Embryonic facial prominence (tissue), 1 donor: ENCODE results near the gene AREG.
"Not testable (repeated sequence)": the region's sequence is repeated elsewhere in the genome, so short reads cannot be mapped to it uniquely, and the experiment has no call there.

ENCODE experiments used
- DNase-seq: peaks from one replicate; pipeline ENCODE4 v3.0.0-alpha.2; 2016; ENCODE audit errors: extremely low spot score

Gene AREG, protein sequence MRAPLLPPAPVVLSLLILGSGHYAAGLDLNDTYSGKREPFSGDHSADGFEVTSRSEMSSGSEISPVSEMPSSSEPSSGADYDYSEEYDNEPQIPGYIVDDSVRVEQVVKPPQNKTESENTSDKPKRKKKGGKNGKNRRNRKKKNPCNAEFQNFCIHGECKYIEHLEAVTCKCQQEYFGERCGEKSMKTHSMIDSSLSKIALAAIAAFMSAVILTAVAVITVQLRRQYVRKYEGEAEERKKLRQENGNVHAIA

DNA sequence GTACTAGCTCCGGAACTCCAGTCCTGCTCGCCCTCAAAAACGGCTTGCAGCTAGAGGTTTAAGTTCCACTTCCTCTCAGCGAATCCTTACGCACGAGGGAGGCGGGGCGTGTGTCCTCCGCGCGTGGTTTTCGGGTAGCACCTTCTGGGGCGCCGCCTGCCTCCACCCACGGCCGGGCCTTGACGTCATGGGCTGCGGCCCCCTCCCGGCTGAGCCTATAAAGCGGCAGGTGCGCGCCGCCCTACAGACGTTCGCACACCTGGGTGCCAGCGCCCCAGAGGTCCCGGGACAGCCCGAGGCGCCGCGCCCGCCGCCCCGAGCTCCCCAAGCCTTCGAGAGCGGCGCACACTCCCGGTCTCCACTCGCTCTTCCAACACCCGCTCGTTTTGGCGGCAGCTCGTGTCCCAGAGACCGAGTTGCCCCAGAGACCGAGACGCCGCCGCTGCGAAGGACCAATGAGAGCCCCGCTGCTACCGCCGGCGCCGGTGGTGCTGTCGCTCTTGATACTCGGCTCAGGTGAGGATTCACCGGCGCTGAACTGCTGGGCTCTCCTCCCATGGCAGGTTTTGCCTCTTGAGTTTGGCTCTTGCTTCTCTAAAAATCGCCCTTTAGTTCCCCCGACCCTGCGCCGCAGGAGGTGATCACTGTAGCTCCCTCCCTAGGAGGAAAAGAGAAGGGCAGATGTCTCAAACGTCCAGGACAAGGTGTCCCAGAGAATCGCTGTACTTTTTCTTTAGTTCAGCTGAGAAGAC is at the start of gene AREG:
Gene AREG, plus strand, starts transcription at position 246 of the 752 bp plus-strand sequence. Its CDS starts 210 bp downstream, at position 456.
- no peak for DNase-seq

DNA sequence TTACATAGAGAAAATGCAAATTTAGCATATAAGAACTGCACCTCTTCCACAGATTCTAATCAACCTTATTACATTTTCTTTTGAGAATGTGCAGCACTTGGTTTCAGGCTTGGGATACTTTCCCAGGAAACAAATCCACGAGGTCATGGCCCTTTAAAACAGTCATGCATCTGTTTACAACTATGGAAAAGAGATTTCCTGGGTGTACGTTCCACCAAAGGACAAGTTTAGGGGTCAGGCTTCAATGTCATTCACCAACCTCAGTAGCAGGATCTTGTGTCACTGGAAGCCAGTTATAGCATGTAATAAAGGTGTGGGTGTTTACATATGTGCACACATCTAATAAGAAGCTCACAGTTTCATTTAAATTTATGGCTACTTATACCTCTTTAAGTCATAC is 49.3 kb upstream of the AREG start:
- DNase-seq = no peak

DNA sequence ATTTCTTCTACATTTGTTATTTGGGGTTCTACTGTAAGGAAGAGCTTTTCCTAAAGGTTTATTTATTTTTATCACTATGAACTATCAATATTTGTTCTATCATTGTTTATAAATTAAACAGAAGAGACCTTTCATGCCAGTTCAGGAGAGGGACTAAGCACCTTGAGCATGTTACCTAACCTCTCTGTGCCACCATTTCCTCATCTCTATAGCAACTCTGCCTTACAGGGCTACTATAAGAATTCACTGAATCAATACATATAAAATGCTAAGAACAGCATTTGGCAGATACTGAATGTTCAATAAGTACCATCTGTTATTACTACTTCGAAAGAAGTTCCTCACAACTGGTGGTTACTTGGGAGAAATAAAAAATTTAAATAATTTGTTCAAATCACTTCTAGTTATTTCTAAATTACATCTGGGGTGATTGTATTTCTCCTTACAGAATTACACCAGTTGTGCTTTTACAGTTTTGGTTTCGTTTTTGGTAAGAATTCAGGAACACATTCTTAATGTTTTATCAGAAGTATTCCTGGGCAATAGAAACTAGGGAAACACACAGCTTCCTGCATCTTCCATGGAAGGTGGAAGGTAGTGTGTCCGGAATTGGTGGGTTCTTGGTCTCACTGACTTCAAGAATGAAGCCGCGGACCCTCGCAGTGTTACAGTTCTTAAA is 47.0 kb upstream of the AREG start:
- no peak for DNase-seq

DNA sequence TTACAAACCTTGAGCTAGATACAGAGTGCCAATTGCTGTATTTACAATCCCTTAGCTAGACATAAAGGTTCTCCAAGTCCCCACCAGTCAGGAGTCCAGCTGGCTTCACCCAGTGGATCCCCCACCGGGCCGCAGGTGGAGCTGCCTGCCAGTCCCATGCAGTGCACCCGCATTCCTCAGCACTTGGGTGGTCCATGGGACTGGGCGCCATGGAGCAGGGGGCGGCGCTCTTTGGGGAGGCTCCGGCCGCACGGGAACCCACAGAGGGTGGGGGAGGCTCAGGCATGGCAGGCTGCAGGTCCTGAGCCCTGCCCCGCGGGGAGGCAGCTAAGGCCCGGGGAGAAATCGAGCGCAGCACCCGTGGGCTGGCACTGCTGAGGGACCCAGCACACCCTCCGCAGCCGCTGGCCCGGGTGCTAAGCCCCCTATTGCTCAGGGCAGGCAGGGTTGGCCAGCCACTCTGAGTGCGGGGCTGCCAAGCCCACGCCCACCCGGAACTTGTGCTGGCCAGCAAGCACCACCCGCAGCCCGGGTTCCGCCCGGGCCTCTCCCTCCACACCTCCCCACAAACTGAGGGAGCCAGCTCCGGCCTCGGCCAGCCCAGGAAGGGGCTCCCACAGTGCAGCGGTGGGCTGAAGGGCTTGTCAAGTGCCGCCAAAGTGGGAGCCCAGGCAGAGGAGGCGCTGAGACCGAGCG is 45.9 kb upstream of the AREG start:
- not testable (repeated sequence) for DNase-seq

DNA sequence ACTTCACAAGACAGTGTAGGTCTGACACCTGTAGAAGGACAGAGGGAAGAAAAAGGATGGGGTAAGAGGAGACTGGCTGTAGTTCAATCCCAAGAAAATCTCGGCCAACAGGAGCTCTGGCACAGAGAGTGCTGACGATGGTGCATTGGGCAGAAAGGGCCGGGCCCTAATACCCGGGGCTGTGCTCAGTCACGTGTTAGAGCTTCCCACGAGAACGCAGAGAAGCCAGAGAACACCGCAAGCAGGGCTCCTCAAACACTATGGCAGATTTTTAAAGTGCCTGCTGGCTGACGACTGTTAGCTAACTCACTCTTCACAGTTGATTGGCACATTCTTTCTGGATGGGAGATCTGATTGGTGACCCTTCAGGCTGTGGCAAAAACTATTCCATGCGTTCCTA is 44.5 kb upstream of the AREG start:
- DNase-seq = no peak

DNA sequence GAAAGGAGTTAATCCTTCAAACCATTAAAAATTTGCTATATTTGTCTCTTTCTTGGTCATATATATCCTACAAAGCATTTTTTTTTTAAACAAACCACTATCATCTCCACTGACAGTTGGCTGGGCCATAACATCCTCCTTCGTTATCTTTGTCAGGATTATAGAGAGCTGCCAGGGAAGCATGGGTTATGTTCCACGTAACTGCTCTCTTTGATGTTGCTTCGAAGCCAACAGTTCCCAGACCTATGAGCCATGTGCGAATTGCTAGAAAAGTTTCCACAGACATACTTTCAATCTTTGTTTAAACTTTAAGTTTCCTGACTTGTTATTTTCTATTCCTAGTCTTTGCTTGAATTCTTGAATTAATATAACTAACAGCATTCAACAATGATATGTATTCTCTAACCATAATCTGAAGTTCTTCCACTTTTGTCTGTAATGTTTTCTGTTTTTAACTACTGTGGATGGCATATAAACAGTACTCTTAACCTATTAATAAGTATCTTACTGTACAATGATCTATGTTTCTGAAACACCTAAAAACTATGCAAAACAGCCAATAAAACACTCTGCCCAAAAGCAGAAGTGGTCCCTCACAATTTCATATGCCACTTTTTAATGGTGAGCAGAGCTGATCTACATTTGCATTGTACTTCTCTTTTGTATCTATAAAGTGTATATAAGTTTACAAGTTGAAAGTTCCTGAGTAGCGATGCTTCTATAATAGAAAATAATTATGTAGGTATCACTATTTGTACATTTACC is 42.1 kb upstream of the AREG start:
- no peak for DNase-seq

DNA sequence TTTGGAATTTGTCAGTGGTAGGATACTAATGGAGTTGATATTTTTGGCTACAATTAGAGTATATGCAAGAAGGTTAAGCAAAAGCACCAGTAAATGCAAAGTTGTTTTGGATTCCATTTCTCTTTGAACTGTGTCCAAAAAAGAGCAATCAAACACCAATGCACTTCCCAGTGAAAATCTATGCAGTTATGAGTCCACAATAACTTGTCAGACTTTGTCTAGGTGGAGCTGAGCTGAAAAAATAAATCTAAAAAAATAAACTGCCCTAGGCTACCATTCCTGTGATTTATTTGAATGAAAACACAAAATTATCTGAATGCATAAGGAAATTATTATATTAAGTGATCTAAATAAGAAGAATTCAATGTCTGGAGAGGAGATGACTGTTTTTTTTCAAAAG is 37.0 kb upstream of the AREG start:
- no peak for DNase-seq

DNA sequence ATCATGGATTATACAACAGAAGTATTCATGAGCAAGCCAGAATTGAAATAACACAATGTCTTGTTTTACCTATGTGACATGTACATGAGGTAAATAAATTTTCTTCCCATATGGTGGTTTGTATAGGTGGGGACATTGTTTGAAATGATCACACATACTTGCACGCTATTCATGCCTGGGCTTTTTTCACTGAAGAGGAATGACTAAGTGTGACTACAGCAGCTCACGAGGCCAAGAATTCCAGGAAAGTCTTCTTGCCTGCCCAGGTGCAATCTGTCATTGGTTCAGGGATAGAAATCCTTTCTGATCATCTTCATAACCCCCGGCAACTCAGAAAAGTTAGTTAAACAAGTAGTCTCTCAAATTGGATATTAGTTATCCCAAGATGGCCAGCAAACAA is 36.3 kb upstream of the AREG start:
- DNase-seq = no peak

DNA sequence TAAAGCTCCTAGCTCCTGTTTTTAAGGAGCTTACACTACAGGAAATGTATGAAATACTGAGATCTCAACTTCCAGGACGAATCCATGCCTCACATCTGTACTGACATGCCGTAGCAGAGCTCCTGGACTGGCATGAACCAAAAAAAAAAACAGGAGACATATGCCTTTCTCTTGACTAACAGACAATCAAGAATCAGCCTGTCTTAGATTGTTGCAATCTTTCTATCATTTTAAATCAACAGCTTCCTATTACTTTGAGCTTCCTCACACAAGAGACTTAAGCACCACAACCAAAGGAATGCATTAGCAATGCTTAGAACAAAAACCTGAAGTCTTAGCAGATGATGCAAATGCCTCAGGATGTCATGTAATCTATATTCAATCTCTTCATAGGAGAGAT is 34.7 kb upstream of the AREG start:
- DNase-seq = no peak

DNA sequence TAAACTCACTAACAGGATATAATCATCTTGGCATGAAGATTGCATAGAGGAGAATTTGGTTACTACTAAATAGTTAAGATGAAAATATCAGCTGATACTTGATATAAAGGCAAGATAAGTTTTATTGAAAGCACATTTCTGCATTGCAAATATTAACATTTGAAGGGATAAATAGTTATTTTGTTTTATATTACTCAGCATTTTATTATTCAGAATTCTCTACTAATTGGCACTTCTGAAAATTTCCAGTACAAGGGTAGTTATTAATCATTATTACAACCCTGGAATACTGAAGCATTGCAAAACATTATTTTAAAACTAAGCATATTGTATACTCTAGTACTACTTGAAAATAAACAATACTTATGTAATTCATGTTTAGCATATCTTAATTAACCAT is 32.7 kb upstream of the AREG start:
- no peak for DNase-seq

DNA sequence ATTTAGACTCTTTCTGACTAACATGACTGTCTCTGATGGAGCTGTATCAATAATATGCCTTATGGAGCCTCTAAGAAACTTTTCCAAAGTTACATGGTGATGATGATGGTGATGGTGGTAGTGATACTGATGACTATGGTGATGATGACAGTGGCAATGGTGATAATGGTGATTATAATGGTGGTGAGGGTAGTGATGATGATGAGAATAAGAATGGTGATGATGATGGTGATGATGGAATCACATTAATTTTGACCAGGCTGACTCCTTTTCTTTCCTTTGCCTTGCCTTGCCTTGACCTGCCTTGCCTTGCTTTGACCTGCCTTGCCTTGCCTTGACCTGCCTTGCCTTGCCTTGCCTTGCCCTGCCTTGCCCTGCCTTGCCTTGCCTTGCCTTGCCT is 31.7 kb upstream of the AREG start:
- no peak for DNase-seq

DNA sequence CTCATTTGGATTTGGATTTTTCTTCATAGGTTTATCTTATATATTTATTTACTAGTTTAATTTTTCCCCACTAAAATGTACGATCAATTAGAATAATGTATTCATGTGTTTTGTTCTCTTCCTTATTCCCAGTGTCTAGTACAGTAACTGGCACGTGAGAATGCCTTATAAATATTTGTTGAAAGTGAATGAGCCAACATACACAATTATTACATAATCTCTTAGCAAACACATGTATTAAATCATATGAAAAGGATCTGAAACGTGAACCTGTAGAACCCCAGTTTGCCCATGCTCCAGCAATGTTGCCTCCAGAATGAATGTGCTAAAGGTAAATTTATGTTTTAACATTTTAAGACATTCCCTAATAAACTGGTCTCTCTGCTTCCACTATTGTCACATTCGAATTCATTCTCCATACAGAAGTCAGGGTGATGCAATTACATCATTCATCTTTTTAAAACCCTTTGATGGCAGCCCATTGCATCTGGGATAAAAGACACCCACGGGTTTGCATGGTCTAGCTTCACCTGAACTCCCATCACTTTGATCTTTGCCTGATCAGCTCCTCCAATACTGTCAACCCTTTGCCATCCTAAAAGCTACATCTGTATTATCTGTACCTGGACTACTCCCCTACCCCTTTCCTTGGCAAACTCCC is 30.7 kb upstream of the AREG start:
- no peak for DNase-seq

DNA sequence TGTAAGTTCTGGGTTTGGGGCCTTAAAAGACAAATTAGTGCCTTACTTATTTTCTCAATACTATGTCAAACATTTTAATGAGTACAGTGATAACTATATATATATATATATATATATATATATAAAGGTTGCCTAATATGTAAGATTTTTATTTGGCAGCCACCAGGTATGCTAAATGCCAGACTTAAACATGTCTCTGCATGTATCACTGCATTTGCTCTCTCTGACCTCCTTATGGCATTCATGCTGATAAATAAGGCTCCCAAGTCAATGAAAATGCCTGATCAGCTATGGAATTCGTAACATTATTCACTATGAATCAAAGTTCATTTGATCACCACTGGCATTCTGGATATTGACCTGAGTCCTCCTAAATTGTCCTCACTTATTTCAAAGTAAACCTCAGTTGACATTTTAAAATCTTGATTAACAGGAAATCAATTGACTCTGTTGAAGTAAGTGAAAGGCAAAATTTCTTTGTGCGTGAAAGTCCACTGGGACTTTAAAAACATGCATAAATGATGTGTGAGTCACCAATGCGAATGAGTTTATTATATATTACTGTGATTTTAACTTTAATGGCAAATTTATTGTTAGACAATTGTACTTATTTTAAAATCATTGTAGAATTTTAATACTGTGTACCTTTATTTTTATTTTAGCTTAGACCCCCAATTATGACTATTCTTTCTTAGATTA is 29.2 kb upstream of the AREG start:
- DNase-seq = no peak

DNA sequence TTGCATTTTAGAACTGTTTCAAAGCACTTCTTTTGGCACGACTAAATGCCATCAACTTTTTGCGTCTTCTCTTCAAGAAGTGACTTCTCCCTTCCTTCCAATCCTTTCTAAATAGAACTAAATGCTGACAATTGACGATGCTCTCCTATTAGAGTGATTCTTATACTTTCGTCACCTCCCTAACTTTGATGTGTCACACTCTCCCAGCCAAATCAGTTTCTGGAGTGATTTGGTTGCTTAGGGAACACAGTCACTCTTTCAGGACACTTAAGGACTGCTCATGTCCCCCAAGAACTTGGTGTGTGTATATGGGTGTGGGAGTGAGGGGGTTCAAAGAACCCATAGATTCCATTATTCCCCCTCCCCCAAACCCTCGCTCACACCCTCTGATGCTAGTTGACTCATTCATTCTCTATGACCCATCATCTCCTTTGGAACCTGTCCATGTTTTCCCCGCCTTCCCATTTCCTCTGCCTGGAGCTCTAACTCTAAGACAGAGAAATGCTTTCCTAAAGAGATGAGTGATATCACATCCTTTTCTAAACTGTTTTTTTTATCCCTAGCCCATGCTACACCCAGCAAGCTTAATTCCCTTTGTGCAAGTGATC is 26.8 kb upstream of the AREG start:
- DNase-seq = no peak

DNA sequence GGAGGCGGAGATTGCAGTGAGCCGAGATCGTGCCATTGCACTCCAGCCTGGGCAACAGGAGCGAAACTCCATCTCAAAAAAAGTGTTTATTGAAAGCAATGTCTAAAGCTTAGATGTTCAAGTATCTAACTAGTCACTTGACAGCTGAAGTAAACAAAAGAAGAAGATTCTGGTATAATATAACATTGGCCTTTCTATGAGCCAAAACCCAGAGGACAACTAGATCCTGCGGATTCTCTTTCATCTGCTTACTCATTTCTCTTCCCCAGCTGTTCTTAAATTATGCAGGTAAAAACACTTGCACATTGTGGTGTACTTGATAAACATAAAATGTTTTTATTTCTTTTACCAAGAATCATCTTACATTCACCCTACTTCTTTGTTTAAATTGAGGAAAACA is 24.1 kb upstream of the AREG start:
- no peak for DNase-seq

DNA sequence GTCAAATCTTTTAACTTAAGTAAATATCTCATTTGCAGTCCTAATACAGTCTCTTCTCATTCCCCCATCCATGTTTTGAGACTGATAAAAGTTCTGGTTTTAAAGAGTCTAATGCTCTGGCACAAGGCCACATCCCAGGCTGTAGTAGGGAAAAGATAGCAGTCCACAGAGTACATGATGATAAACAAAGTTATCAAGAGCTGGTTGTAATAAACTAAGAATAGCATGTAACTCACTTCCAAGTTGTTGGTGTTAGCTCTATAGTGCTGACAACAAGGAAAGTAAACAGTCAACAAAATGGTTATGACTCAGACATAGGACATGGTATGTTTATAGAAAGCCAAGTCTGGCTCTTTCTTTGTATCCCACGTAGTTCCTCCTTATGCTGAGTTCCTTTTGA is 21.8 kb upstream of the AREG start:
- no peak for DNase-seq

DNA sequence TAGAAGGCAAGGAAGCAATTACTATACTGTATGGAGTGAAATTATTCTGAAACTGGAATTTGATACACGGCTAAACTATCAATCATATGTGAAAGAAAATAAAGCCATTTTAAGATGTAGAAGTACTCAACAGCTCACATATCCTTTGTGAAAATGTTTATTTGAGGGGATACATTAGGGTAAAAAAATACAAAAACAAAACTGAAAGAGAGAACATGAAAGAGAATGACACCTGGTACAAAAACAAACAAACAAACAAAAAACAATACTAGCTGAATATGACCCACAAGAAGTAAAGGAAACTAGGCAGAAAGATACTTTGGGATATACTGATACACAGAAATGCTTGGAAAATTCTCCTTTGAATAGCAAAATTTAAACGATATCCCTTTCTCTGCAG is 20.8 kb upstream of the AREG start:
- no peak for DNase-seq

DNA sequence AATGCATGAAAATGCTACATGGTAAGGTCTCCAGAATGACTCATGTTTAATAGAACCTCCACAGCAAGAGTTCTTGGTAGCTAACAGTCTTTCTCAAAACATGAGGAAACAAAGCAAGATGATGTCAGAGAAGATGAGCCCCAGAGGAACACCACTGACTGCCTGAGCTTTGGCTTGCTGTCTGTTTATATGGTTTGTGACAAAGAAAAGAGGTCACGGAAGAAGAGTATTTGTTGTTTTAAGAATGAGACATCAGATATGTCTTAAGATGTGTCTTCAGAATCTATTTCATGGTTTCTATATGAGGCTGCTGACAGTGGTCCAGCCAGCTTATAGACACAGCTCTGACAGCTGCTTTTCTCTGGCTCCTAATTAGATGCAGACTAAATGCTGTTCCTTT is 18.8 kb upstream of the AREG start:
- DNase-seq = no peak

DNA sequence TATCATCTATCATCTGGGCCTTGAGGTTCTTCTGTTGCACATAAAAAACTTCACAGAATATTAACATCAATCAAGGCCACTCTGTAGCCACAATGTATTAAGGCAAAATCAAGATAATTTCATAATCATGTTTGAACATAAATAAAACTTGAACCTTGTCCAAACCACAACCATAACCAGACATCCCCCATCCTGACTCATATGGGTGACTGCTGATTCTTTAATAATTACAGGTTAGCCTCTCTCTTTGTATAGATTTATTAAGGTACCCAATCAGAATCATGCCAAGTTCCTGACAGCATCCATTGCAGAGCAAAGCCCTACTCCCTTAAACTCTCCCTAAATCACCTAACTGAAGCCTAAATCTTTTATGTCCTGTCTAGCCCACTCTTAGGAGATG is 16.7 kb upstream of the AREG start:
- no peak for DNase-seq
